Stimulated activated naive CD8-positive, alpha-beta T cell treated with anti-CD3 and anti-CD28 coated beads, Interleukin-15, Interleukin-2, amounts not matched to agents 100 U/mL and 50 U/mL, for 24 hours (primary cell): ENCODE results near the gene FIG4.
"Not testable (repeated sequence)": the region's sequence is repeated elsewhere in the genome, so short reads cannot be mapped to it uniquely, and the experiment has no call there.

Experiments
- ATAC-seq: fragments of 150-1000 bp; cut with Tn5 transposase; one replicate; pipeline ENCODE4 v1.10.0; 2021
- DNase-seq: peaks from one replicate; pipeline ENCODE4 v3.0.0; 2021

FIG4 gene

DNA sequence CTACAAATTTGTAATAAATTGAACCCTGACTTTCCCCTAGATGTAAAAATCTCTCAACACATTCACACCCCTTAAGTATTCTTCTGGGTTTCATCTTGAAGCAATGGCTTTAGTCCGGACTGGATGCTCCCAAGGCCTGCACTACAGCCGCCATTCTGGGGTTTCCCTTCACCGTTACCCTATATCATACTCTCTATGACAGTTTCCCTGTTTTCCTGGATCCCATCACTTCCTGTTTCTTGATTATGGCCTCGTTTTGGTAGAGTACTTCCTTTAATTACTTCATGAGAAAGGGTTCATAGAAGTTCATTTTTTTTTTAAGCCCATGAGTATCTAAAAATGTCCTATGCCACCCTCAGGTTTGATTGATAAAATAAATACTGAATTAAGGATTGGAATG is 11.7 kb downstream of the FIG4 start:
- no peak for ATAC-seq
- DNase-seq, result no peak

DNA sequence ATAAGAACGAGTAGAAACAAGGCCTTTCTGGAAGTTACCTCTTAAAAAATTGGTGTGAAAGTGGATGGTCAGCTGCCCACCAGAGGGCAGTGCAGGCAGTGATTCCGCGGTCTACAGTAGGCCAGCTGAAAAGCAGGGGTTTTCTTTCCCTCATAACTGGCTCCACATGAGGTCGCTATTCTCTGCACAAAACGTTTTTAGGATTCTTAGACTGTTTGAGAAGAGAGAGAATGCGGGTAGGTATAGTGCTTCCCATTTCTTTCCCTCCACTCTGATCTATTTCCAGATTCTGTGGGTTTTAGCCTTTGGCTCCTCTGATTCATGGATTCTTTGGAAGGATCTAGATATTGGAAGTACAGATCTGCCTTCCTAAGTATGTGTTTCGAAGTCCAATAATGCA is 14.2 kb downstream of the FIG4 start:
- ATAC-seq, result peak; percentile 96
- DNase-seq, result peak; percentile 80

DNA sequence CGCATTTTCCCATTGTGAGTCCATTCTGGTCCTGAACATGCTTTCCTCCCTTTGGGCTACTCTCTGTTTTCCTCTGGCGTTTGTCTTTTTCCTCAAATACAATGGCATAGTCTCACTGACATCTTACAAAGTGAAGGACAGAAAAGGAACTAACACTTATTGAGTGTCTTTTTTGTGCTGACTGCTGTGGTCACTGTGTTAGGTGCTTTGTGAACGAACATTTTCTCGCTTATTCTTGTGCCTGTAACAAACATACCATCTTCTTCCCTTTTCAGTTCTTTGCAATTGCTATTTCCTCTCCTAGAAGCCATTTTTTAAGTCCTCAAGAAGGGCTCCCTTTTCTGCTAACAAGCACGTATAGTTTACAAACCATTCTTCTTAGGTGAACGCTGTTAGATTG is 15.4 kb downstream of the FIG4 start:
- DNase-seq (no peak), ATAC-seq (no peak)

DNA sequence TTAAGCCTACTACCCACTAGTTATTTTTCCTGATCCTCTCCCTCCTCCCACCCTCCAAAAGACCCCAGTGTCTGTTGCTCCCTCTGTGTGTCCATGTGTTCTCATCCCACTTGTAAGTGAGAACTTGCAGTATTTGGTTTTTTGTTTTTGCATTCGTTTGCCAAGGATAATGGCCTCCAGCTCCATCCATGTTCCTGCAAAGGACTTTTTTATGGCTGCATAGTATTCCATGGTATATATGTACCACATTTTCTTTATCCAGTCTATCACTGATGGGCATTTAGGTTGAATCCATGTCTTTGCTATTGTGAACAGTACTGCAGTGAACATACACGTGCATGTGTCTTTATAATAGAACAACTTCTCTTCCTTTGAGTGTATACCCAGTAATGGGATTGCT is 17.0 kb downstream of the FIG4 start:
- ATAC-seq, DNase-seq: not testable (repeated sequence)

DNA sequence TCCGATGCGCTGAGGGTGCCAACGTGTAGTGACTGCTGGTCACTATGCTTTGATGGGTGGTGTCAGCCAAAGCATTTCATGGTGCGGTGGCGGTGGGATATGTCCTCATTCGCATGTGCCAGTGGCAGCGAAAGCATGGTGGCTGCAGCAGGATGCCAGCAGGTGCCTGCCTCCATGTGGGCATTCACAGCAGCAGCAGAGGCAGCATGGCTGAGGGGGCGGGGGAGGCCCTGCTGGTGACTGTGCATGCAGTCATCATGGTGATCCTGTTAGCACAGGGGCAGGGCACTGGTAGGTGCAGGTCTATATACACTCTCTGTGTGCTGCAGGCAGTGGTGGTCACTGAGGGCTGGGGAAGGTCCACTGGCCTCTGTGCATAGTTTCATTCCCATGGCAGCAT is 22.0 kb downstream of the FIG4 start:
- peak; percentile 23 for DNase-seq
- peak; percentile 75 for ATAC-seq

DNA sequence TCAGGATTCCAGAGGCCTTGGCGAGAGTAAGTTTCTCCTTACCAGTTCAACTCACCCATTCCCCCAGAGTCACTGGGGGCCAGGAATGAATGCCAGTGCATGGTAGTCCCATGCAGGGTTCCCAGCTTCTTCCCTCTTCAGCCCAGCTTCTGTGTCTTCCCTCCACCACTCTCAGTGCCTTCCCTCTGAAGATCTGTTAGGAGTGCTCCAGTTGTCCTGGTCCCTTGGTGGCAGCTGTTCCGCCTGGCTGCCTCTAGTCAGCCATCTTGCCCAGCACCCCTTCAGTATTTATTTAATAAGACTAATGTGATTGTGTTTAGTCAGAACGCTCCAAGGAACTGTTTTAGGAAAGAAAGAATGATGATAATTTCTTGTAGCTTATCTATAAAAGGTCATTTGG is 23.1 kb downstream of the FIG4 start:
- DNase-seq (no peak), ATAC-seq (no peak)

DNA sequence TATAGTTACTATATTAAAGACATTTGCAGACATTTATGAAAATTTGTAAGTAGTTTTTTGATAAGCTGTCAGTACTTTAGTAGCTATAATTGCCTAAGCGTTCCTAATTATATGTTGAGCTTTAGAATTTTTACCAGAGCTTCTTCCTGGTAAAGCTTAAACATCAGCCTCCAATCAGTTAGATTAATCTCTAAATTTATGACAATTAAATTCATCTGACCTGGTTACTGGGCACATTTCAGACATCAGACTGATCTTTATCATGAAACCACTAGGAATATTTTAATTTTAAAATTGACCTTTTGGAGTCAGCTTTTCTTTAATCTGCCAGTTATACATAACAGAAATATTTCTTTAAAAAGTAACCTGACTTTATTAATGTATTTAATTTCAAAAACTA is 23.5 kb downstream of the FIG4 start:
- DNase-seq (no peak), ATAC-seq (no peak)

DNA sequence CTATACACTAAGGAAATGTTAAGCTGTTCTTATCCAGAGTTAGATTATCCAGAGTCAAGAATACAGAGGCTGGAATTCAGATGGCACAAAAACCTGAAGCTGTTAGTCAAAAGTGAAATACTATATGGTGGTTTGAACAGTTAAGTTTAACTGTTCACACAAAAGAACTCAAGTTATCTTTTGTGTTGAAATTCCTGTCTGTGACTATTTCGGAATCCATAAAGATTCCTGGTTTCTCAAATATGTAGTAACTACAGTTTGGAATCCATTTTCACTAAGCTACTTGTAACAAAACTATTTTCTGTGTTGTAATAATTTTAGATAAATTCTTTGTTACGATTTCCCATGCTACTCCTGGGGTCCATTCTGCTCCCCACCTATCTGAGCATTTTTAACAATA is 24.5 kb downstream of the FIG4 start:
- ATAC-seq (no peak), DNase-seq (no peak)

DNA sequence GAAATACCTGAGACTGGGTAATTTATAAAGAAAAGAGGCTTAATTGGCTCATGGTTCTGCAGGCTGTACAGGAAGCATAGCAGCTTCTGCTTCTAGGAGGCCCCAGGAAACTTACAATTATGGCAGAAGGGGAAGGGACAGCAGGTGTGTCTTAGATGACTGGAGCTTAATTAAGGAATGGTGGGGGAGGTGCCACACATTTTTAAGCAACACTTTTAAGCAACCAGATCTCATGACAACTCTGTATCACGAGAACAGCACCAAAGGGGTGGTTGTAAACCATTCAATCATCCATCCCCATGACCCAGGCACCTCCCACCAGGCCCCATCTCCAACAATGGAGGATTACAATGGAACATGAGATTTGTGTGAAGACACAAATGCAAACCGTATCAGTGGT is 26.9 kb downstream of the FIG4 start:
- no peak for DNase-seq
- ATAC-seq, result no peak

DNA sequence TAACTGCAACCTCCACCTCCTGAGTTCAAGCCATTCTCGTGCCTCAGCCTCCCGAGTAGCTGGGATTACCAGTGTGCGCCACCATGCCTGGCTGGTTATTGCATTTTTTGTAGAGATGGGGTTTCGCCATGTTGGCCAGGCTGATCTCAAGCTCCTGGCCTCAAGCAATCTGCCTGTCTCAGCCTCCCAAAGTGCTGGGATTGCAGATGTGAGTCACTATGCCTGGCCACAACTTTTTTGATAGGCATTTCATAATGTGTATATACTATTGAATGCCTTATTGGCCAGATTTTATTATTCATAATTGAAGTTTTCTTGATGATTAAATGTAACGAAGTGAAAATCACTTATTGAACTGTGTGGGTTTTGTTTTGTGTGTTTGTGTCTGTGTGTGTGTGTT is 27.9 kb downstream of the FIG4 start:
- DNase-seq, result no peak
- ATAC-seq, result no peak

DNA sequence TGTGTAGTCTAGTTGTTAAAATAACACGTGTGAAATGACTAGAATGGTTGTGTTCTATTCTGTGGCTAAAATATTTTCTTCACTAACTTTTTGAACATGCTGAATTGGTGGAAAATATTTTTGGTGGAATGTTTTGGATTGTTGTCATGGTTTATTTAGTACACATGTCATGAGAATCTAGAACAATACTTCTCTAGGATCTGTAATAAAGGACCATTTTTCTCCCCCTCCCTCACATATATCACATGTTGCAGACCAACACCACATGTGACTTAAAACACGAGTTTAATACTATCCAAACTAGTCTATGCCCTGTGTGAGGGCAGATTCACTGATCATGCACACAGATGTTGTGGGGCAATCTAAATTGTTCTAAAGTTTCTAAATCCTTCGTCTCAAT is 29.2 kb downstream of the FIG4 start:
- DNase-seq (no peak), ATAC-seq (no peak)

DNA sequence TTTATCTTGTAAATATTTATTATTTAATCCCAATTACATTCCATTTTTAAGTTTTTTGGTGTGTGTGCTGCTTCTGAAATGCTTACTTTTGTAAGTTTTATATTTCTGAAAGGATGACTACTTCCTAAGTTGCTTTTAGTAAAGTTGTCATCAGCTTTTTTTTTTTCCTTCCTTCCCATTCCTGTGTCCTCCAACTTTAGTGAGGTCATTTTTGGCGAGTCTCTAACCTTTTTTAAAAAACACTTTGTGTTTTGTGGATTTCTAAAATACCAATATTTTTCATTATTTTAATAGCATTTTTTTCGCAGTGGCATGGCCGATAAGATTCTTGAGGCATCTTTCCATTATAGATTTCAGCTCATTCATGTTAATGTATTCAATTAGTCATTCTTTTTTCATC is 30.9 kb downstream of the FIG4 start:
- DNase-seq (no peak), ATAC-seq (no peak)

DNA sequence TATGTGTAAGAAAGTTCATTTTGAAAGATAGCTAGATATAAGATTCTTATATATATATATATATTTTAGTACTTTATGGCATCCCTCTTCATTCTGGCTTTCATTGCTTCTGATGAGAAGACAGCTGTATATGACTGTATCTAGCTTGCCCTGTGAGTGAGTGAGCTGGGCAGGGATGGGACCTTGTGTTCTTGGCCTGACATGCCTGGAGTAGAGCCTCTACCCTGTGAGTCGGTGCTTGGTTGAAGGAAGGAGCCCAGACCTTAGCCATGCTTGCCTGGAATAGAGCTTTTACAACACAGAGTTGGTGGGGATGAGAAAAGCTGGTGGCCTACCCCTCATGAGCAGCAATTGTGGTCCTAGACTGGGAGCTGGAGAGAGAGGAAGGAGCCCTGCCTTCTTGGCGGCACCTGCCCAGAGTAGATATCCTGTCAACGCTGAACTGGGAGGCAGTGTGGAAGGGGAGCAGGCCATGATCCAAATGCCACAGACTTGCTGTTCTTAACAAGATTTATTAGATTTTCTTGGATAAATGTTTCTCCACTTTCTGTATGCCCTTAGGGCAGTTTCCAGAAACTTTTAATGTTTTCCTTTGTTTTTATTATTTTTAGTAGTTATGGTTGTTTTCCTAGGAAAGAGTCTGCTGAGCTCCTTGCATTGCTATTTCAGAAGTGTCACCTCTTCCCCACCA is 31.6 kb downstream of the FIG4 start:
- DNase-seq (no peak), ATAC-seq (no peak)

DNA sequence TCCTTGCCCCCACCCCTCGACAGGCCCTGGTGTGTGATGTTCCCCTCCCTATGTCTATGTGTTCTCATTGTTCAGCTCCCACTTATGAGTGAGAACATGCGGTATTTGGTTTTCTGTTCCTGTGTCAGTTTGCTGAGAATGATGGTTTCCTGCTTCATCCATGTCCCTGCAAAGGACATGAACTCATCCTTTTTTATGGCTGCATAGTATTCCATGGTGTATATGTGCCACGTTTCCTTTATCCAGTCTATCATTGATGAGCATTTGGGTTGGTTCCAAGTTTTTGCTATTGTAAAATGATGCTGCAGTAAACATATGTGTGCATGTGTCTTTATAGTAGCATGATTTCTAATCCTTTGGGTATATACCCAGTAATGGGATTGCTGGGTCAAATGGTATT is 34.2 kb downstream of the FIG4 start:
- not testable (repeated sequence) for ATAC-seq, DNase-seq

DNA sequence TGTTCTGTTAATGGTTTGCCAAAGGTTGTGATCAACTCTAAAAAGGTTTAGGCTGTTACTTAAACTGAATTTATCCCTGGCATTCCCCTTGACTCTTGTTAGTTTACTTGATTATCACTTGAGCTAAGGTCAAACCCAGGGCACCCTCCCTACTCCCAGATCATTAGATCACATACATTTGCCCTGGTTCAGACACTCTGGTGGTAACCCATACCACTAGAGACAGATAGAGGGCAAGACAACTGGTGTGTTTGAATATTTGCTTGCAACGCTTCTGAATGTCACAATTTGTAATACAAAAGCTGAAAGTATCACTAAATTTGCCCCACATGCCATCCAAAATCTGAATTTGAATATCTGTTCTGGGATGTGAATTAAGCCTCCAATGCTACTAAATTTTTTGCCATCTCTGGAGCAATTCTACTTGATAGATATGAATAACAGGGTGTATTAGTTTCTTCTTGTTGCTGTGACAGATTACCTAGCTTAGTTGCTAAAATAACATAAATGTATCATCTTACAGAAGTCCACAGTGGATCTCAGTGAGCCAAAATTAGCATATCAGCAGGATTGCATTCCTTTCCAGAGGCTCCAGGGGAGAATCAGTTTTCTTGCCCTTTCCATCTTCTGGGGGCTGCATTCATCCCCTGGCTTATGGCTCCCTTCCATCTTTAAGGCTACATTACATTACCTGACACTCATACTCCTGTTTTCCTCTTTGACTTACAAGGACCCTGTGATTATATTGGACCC is 45.4 kb downstream of the FIG4 start:
- ATAC-seq, result no peak
- DNase-seq, result no peak

DNA sequence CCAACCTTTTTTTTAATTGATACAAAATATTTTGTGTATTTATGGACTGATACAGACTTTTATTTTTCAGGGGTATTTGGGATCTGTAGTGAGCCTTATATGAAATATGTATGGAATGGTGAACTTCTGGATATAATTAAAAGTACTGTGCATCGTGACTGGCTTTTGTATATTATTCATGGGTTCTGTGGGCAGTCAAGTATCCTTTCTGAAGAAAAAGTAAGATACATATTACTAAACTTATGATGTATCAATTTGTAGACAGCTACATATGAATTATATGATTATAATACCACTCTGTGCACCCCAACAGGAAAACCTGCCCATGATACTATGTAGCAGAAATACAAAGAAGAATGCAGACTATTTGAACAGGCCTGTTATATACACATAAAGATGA is 47.2 kb downstream of the FIG4 start:
- ATAC-seq, result no peak
- no peak for DNase-seq

DNA sequence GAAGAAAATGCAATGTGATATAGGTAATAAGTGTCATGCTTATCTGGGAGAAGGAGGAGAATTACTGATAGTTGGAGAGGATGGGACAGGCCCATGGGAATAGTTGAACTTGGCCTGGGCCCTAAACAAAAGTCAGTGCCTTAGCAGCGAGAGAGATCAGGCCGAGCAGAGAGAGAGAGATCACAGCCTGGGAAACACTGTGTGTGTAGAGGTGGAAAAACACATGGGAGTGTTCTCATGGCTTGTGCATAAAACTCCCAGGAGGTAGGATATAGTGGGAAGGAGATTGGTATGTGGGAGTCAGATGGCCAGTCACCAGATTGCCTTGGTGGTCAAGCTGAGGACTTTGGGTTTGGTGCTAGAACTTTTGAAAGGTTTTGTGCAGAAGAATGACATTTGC is 47.6 kb downstream of the FIG4 start:
- ATAC-seq (no peak), DNase-seq (no peak)

DNA sequence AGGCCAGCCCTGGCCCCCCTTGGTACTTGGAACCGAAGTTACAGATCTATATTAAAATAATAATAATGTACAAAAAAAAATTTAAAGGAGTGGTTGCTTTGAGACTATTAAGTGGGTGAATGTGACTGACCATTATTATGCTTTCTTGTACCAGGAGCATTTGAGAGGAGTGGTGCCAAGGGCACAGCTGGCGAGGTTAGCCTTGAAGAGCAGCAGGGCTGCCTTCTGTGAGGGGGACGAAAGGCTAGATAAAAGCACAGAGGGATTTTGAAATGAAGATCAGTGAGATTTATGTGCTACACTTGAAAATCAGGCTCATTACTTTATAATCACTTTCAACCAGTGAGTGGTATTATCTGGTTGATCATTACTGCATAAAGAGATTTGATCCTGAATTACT is 48.6 kb downstream of the FIG4 start:
- ATAC-seq (no peak), DNase-seq (no peak)

DNA sequence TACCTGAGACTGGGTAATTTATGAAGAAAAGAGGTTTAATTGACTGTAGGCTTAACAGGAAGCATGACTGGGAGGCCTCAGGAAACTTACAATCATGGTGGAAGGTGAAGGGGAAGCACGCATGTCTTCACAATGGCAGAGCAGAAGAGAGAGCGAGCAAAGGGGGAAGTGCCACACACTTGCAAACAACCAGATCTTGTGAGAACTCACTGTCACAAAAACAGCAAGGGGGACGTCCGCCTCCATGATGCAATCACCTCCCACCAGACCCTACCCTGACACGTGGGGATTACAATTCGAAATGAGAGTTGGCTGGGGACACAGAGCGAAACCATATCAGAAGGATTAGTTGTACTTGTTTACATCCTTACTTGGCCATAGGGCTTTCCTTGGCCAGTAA is 49.7 kb downstream of the FIG4 start:
- ATAC-seq (no peak), DNase-seq (no peak)

DNA sequence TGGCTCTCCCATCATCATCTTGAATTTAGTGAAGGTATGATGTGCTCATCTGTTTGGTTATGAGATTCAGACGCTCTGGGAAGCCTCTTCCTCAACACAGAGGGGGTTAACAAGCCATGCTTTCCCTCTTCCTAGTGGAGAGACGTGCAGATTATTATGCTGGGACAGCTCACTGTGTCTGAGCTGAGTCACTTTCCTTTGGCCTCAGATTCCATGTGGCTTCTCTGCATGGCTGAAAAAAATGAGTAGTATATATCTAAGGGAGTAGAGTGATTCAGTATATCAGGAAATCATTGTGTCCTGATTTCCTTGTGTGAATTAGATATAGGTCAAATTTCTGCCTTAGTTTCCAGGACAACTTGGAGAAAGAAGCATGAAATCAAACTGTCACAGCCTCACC is 52.6 kb downstream of the FIG4 start:
- DNase-seq (no peak), ATAC-seq (no peak)

DNA sequence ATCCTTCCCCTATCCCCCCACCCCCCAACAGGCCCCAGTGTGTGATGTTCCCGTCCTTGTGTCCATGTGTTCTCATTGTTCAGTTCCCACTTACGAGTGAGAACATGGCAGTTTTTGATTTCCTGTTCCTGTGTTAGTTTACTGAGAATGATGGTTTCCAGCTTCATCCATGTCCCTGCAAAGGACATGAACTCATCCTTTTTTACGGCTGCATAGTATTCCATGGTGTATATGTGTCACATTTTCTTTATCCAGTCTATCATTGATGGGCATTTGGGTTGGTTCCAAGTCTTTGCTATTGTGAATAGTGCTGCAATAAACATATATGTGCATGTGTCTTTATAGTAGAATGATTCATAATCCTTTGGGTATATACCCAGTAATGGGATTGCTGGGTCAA is 53.7 kb downstream of the FIG4 start:
- not testable (repeated sequence) for DNase-seq, ATAC-seq

DNA sequence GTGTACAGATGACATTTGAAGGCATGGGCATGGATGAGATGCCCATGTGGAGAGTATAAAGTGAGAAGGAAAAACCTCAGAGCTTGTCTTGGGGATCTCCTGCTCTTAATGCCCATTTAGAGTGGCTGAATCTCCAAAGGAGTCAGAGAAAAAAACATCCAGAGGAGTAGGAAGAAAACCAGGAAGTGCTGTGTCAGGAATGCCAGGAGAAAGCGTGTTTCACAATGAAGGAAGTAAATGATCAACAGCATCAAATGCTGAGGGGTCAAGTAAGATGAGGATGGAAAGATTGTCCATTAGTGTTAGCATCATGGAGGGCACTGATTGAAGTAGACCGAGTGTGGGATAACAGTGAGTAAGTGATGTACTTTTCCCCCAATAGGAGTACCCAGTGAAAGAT is 56.1 kb downstream of the FIG4 start:
- no peak for ATAC-seq
- DNase-seq, result no peak

DNA sequence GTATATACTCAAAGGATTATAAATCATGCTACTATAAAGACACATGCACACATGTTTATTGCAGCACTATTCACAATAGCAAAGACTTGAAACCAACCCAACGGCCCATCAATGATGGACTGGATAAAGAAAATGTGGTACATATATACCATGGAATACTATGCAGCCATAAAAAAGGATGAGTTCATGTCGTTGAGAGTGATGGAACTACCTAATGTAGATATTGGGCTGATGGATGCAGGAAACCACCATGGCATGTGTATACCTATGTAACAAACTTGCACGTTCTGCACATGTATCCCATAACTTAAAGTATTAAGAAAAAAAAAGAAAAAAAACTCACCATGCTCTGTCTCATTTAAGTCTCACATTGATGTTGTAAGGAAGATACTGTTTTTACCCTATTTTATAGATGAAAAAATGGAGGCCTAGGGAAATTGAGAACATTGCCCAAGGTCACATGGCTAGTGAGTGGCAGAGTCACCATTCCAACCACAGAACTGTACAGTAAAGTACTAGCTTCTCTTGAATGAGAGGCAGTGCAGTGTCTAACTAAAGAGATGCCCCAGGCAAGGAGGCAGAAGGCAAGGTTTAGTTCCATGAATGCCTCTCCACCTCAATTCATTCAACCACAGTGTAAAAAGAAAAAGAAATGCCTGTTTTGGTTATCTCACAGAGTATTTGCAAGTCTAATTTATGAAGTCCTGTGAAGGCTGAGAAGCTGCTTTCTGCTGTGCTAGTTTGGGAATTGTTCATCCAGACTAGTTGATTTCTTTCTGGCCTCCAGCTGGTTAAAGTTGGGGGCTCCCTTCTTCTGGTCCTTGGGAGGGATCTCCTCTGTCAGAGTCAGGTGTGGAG is 68.2 kb downstream of the FIG4 start:
- ATAC-seq, result no peak

More for the DNA sequence above, 68.2 kb downstream of the FIG4 start:
- DNase-seq, result no peak
